ENCODE results near the gene ING5. TPM values are rescaled to one million over a fixed set of nuclear protein-coding genes. Genes with fewer than 3 reads are reported as not detected.

The ING5 gene
- total RNA-seq, 1 experiment from 2014 or later: 45.9 TPM

GRCh38 chr2:241721852-241722251 is 20.0 kb downstream of the ING5 start:
- H4K20me1 ChIP-seq (ENCODE audit: insufficient read depth): peaks cover 6% of the 10 kb centered on the region; the same call in 1 of the 2 replicates
- no TSS peak for BruUV-seq (replicated peaks)
- H3K4me2 ChIP-seq (ENCODE audit: low read length): no peak overlapping the region
- intact Hi-C loops (cut with micrococcal nuclease): no loop called here
- POLR2A ChIA-PET: no interaction called here
- no peak overlapping the region for H3K27ac ChIP-seq (ENCODE audit: low read depth, low read length)
- H3K36me3 ChIP-seq (ENCODE audit: control insufficient read depth in 1 of 2, insufficient read depth in 2 of 2, low read length in 2 of 2): peaks cover 7 to 18% of the 10 kb centered on the region in 2 experiments; a peak in 2 of 4 replicates
- no peaks in the 10 kb centered on the region; the same call in 1 of the 2 replicates for H3K79me2 ChIP-seq (ENCODE audit: insufficient read depth, low read length)
- no peaks in the 10 kb centered on the region for H3K27me3 ChIP-seq (ENCODE audit: insufficient read depth, low read length)
- H3K9me3 ChIP-seq (ENCODE audit: control insufficient read depth in 1 of 2, insufficient read depth in 1 of 2, low read depth in 1 of 2, low read length in 2 of 2): no peaks in the 10 kb centered on the region
- H3K9ac ChIP-seq (ENCODE audit: low read length): no peak overlapping the region
- H3K4me3 ChIP-seq (replicated peaks in 1 of 2; ENCODE audit: low read depth in 1 of 2, low read length in 2 of 2): no peak overlapping the region
- no peaks in the 10 kb centered on the region for H3K9me2 ChIP-seq (ENCODE audit: insufficient read depth)
- CTCF ChIA-PET: no interaction called here
- H3K4me1 ChIP-seq (ENCODE audit: control insufficient read depth in 1 of 2, insufficient read depth in 2 of 2, low read length in 2 of 2): no peaks in the 10 kb centered on the region
- TF ChIP-seq POLR2AphosphoS5 (IDR thresholded peaks at IDR 0.05; ENCODE audit: low read depth, low read length): no peak
- TF ChIP-seq EZH2phosphoT487 (IDR thresholded peaks at IDR 0.05; ENCODE audit: borderline replicate concordance): no peak
- TF ChIP-seq SIN3A (IDR thresholded peaks at IDR 0.05; ENCODE audit: low read depth): no peak
- TF ChIP-seq RAD21 (IDR thresholded peaks at IDR 0.05; ENCODE audit: low read depth): no peak
- TF ChIP-seq ZNF274 (IDR thresholded peaks at IDR 0.05; ENCODE audit: low read depth, low read length): no peak
- no peak for TF ChIP-seq SP1 (IDR thresholded peaks at IDR 0.05; ENCODE audit: low read depth)
- no peak for TF ChIP-seq CEBPB (IDR thresholded peaks at IDR 0.05; ENCODE audit: low read depth)
- TF ChIP-seq REST (IDR thresholded peaks at IDR 0.05; ENCODE audit: low read depth): no peak
- TF ChIP-seq JUND (IDR thresholded peaks at IDR 0.05): no peak
- TF ChIP-seq CBX3 (IDR thresholded peaks at IDR 0.05; ENCODE audit: low read depth): no peak
- TF ChIP-seq YY1 (IDR thresholded peaks at IDR 0.05; ENCODE audit: extremely low read depth, insufficient replicate concordance, low read depth, low read length): no peak
- TF ChIP-seq POLR2A (IDR thresholded peaks at IDR 0.05; ENCODE audit: borderline replicate concordance, extremely low read depth, insufficient read depth, insufficient read length): no peak
- TF ChIP-seq ZFX (IDR thresholded peaks at IDR 0.05): no peak
- no peak for TF ChIP-seq ELF1 (IDR thresholded peaks at IDR 0.05; ENCODE audit: borderline replicate concordance, low read depth)
- TF ChIP-seq ZBTB33 (IDR thresholded peaks at IDR 0.05; ENCODE audit: extremely low read depth, insufficient replicate concordance, low read length): no peak
- RAD21 ChIA-PET (ENCODE audit: low non-redundant PET in 1 of 2, low total read pairs in 2 of 2, uncharacterized antibody in 2 of 2, unreplicated experiment in 2 of 2): no interaction called here
- ATAC-seq: no peak
- no peak overlapping the region for H2AFZ ChIP-seq (ENCODE audit: low read depth, low read length, poor library complexity, severe bottlenecking)
- DNase-seq (ENCODE audit: low read depth, low spot score): no peak
